HG02840 (cell line): Measurements from ENCODE around the gene SHANK1.
"Not testable (repeated sequence)": the region's sequence is repeated elsewhere in the genome, so short reads cannot be mapped to it uniquely, and the experiment has no call there.

ENCODE experiments used
- ATAC-seq: cut with Tn5 transposase; IDR thresholded peaks from one replicate; pipeline ENCODE4 v1.9.1; 2021; ENCODE audit warnings: mild to moderate bottlenecking, moderate library complexity, moderate number of reproducible peaks; ENCODE audit not compliant: unreplicated experiment, low FRiP score

The SHANK1 gene

DNA sequence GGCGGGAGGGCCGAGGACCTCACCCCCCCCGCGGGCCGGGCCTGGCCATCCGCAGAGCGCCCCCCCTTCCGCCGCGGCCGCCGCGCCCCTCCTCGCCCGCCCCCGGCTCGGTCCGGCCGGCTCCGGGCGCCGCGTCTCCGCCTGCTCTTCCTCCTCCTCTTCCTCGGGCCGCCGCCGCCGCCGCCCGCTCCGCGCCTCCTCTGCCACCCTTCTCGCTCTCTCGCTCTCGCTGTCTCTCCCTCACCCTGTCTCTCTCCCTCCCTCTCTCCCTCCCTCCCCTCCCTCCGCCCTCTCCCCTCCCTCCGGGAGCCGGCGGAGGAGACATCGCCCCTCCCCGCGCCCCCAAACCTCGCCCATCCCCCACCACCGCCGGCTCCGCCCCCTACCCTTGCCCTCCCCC is at the start of gene SHANK1:
Gene SHANK1 (minus strand): TSS at position 237 of the 400 bp plus-strand sequence. CDS start 2,883 bp downstream, outside the sequence.
- ATAC-seq, result no peak

- ATAC-seq, result no peak
Measured at GRCh38 chr19:50768277-50768676, 48.7 kb upstream of the SHANK1 start.

DNA sequence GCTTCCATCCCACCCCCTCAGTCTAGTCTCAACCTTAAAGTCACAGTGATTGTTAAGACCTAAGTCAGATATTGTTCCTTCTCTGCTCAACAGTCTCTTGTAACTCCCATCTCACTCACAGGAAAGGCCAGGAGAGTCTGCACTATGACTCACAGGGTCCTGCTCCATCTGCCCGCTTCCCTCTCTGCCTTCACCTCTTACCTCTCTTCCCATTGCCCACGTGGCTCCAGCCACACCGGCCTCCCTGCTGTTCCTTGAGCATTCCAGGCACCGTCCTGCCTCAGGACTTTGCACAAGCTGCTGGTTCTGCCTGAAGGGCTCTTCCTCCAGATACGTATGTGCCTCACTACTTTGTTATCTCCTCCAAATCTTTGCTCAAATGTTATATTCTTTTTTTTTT is 47.7 kb upstream of the SHANK1 start:
- ATAC-seq, result not testable (repeated sequence)

- ATAC-seq, result not testable (repeated sequence)
Measured at GRCh38 chr19:50766746-50767145, 47.1 kb upstream of the SHANK1 start.

DNA sequence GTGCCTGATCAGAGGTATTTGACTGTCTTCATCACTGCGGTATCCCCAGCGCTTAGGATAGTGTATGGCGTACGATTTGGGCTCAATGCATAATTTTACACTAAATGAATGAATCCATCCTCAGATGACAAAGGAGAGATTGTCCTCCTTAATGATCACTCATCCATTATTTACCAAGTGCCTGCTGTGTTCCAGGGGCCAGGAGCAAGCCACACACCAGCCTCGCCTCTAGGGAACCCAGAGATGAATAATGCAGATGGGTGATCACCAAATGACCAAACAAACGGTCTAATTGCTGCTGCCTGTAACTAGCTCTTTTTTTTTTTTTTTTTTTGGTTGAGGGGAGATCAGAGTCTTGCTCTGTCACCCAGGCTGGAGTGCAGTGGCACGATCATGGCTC is 44.8 kb upstream of the SHANK1 start:
- ATAC-seq, result no peak

DNA sequence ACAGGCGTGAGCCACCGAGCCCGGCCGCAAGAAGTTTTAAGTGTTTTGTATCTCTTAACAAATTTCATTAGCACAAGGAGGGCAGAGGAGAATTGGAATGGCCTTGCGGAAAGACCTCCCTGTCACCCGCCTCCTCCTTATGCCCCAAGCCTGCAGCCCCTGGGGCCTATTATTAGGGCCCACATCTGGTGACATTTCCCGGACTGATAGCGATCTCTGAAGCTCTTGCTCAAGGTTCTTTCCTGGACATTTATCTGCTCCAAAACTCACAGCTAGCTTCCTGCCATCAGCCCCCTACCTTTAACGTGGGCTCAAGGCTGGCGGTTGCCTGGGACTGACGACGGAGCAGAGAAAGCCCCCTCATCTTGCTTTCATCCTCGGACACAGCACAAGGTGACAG is 43.9 kb upstream of the SHANK1 start:
- ATAC-seq, result not testable (repeated sequence)

- not testable (repeated sequence) for ATAC-seq
Measured at GRCh38 chr19:50761501-50761900, 41.9 kb upstream of the SHANK1 start.

GRCh38 chr19:50759886-50760285 is 40.3 kb upstream of the SHANK1 start:
- ATAC-seq, result no peak

- ATAC-seq, result not testable (repeated sequence)
Measured at GRCh38 chr19:50759076-50759475, 39.5 kb upstream of the SHANK1 start.

DNA sequence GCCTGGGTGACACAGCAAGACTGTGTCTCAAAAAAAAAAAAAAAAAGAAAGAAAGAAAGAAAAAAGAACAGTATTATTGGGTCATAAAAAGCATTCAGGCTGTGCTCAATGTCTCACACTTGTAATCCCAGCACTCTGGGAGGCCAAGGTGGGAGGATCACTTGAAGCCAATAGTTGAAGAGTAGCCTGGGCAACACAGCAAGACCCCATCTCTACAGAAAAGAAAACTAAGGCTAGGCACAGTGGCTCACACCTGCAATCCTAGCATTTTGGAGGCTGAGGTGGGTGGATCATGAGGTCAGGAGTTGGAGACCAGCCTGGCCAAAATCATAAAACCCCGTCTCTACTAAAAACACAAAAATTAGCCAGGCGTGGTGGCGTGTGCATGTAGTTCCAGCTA is 38.0 kb upstream of the SHANK1 start:
- not testable (repeated sequence) for ATAC-seq

DNA sequence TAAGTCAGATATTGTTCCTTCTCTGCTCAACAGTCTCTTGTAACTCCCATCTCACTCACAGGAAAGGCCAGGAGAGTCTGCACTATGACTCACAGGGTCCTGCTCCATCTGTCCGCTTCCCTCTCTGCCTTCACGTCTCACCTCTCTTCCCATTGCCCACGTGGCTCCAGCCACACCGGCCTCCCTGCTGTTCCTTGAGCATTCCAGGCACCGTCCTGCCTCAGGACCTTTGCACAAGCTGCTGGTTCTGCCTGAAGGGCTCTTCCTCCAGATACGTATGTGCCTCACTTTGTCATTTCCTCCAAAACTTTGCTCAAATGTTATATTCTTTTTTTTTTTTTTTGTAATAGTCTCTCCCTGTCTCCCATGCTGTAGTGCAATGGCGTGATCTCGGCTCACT is 36.6 kb upstream of the SHANK1 start:
- not testable (repeated sequence) for ATAC-seq

GRCh38 chr19:50753879-50754278 is 34.3 kb upstream of the SHANK1 start:
- ATAC-seq, result no peak

DNA sequence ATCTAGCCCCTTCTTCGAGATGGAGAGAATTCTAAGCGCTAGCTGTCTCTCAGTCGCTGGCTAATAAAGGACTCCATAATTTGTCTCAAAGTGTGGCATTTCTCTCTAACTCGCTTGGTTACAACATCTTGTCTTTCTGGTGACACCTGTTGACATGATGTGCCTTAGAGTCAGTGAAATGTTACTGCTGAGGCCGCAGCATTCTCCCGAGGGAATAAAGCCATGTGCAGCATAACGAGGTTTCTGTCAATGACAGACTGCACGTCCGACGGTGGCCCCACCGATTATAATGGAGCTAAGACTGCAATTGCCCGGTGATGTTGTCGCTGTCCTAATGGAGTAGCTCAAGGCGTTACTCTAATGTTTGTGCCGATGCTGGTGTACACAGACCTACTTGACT is 30.4 kb upstream of the SHANK1 start:
- ATAC-seq, result no peak

- ATAC-seq, result no peak
Measured at GRCh38 chr19:50749490-50749889, 29.9 kb upstream of the SHANK1 start.

DNA sequence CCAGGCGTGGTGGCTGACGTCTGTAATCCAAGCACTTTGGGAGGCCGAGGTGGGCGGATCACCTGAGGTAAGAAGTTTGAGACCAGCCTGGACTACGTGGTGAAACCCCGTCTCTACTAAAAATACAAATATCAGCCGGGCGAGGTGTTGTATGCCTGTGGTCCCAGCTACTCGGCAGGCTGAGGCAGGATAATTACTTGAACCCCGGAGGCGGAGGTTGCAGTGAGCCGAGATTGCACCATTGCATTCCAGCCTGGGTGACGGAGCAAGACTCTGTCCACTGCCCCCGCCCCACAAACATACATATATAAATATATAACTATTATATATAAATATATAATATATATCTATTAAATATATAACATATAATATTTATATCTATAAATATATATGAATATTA is 27.5 kb upstream of the SHANK1 start:
- not testable (repeated sequence) for ATAC-seq

DNA sequence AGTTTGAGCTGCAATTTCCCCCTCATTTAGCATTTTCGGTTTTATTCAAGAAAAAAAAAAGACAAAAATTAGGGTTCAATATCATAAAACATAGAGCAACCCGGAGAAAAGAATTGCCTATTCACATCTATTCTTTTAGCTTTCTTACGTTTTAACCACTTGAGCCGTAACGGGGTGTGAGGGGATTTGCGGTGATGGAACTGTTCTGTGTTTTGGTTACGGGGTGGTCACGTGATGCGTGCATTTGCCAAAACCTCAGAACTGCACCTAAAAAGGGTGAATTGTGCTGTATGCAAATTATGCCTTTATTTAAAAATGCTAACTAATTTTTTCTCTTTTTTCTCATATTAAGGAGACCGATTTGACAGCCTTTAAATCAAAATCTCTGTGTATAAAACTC is 25.6 kb upstream of the SHANK1 start:
- ATAC-seq, result no peak

DNA sequence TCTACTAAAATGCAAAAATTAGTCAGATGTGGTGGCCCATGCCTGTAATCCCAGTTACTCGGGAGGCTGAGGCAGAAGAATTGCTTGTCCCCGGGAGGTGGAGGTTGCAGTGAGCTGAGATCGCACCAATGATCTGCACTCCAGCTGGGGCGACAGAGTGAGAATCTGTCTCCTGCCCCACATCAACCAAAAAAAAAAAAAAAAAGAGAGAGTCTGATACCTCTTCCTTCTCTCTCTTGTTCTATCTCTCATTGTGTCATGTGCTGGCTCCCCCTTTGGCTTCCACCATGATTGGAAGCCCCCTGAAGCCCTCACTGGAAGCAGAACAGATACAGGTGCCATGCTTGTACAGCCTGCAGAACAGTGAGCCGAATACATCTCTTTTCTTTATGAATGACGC is 23.9 kb upstream of the SHANK1 start:
- no peak for ATAC-seq

DNA sequence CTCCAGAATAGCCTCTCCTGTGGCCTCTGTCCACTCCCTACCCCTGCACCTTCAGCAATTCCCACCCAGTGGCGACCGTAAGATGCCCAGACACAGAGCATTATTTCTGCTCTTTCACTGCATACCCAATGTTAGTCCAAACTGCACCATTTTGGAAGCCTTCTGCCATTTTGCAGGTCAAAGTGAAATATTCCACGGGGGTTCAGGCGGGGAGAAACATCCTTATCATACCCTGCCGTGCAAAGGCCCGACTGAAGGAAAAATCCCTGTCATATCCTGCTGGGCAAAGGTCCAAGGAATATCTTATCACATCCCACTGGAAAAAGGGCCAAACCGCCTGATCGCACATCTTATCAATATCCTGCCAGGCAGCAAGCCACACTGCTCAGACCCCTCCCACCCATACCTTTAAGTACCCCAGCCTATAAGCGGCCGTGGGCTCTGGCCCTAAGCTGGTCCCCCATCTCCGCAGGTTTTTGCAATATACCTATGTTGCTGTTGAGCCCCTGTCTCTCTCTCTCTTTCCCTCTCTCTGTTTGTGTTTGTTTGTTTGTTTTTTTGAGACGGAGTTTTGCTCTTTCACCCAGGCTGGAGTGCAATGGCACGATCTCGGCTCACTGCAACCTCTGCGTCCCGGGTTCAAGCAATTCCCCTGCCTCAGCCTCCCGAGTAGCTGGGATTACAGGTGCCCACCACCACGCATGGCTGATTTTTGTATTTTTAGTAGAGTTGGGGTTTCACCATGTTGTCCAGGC is 21.8 kb upstream of the SHANK1 start:
- no peak for ATAC-seq

DNA sequence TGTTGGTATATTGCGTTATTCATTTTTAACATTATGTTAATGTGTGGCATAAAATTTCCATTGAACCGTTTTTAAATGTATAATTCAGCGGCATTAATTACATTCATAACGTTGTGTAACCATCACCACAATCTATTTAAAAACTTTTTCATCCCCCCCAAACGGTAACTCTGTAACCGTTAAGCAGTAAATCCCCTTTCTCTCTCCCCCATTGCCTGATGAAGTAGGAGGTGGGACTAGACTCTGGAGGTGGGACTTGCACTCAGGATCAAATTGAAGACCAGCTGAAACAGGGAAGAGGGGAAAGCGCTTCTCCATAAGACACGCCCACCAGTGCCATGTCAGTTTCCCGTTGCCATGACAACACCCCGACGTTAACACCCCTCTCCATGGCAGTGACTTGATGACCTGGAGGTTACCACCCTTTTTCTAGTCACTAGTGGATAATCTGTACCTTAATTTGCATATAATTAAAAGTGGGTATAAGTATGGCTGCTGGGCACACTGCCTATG is 20.4 kb upstream of the SHANK1 start:
- no peak for ATAC-seq

DNA sequence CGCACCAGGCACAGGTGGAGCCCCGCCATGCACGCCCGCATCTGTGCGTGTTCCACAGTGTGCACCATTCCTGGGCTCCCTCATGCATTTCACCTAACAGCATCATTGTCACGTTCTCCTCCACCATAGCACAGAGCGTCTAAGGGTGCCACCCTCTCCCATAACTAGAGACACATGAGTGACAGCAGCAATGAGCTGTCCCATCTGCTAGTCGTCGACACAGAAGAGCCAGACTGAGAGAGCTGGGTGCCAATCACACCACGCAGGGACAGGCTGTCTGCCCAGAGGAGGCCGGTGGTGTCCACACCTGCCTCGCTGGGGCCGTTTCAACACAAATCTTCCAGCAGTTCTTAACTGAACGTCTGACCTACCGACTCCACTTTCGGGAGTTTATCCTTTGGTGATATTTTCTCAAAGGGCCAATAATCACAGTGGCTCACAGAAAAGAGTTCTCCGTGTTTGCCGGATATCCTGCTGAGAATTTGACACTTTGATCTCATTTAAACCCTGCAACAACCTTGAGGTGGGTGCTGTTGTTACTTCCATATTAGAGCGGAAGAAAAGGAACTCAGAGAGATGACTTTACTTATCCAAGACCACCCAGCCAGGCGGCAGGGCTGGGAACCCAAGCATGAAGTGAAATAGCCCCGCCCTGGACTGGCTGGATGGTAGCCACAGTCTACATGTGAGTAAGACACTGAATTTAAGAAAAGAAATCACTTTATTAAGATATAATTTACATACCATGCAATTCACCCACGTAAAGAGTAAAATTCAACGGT is 19.7 kb upstream of the SHANK1 start:
- ATAC-seq, result no peak

DNA sequence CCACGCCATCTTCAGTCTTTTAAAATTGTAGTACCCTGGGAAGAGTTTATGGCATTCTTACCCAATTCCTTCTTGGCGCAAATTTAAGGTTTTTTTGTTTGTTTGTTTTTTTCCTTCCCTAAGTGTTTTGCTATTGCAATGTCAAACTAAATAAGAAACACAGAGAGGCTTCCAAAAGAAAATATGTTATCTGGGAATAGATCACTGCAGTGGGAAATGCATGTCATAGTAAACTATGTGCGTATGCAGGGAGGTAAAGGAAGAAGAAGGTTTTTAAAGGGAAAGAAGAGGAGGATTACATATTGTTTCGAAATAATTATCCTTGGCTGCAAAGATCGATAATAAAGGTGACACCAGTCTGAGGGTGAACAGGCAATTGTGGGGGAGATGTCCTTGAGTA is 16.7 kb upstream of the SHANK1 start:
- ATAC-seq, result no peak

DNA sequence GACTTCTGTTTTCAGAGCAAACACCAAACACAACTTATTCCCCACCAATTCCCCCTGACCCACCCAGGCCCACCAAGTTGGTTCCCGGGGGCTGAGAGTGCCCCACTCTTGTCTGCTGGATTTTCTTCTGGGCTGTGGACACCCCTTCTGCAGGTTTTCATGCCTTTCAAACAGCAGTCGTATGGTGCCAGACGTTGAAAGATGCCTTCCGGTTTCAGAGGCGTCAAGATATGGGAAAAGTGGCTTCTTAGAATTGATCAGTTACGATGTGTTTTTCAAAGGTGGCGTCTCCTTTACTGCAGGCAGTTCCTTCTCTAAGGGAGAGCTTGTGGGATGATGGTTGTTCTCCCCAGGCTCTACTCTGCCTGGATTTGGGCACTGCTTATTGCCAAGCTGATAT is 16.3 kb upstream of the SHANK1 start:
- ATAC-seq, result no peak
